T-helper 2 cell treated with Interferon-gamma antibody and Interleukin-4, amounts not matched to agents 100 ng/mL and 5 ng/mL, for 36 hours (primary cell): ENCODE measurements around the gene OSTF1. TPM values are rescaled to one million over a fixed set of nuclear protein-coding genes. Genes with fewer than 3 reads are reported as not detected.

Source experiments
- intact Hi-C: fragments of 100-400 bp; cut with micrococcal nuclease; formaldehyde crosslinking; loops from one replicate; pipeline ENCODE4 v1.15.1; 2023
- total RNA-seq: library from RNA; stranded (reverse); gene quantifications from 2 replicates; pipeline ENCODE4 v1.2.3, GENCODE V29; 2022

OSTF1 gene
- total RNA-seq, 1 donor from 2014 or later: 116 TPM

DNA sequence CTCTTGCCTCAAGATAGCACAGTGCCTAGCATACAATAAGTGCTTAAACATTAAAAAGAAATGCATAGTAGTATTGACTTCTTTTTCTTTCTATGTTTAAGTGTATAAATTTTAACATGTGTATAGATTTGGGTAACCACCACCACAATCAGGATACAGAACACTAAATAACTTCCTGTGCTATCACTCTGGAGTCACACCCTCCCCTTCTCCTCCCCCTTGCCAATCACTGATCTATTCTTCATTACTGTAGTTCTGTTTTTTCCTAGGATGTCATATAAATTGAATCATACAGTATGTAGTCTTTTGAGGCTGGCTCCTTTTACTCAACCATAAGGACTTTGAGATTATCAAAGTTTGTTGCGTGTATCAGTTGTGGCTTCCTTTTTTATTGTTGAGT, 68.5 kb downstream of the OSTF1 start:
- intact Hi-C loops: no loop called here

GRCh38 chr9:75161116-75161857, 73.0 kb downstream of the OSTF1 start:
- intact Hi-C loops: no loop called here

- intact Hi-C loops: no loop called here
Measured at GRCh38 chr9:75163764-75164163, 75.5 kb downstream of the OSTF1 start.

GRCh38 chr9:75164573-75164972, 76.3 kb downstream of the OSTF1 start:
- intact Hi-C loops: no loop called here

GRCh38 chr9:75167281-75167680, 79.0 kb downstream of the OSTF1 start:
- intact Hi-C loops: no loop called here

- intact Hi-C loops: loop anchor here (2.0 kb wide), 1 partner anchor 16 kb away; no protein-coding TSS in a partner anchor
Measured at GRCh38 chr9:75168270-75169178, 80.2 kb downstream of the OSTF1 start.

DNA sequence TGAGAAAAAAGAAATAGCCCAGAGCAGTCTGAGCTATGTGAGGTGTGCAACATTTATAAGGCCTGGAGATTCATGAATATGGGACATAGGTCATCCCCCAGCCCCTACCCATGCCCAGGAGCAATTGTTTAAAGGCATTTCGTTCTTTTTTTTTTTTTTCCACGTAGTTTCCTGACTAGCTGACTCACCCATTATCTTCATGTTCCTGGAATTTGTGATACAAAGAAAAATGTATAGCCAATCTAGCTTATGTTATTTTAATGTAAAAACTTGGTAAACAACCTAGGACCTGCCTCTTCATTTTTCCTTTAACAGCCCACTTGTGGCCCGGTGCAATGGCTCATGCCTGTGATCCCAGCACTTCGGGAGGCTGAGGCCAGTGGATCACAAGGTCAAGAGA, 81.3 kb downstream of the OSTF1 start:
- intact Hi-C loops: loop anchor here (2.0 kb wide), 1 partner anchor 17 kb away; no protein-coding TSS in a partner anchor

- intact Hi-C loops: no loop called here
Measured at GRCh38 chr9:75170898-75171360, 82.6 kb downstream of the OSTF1 start.

DNA sequence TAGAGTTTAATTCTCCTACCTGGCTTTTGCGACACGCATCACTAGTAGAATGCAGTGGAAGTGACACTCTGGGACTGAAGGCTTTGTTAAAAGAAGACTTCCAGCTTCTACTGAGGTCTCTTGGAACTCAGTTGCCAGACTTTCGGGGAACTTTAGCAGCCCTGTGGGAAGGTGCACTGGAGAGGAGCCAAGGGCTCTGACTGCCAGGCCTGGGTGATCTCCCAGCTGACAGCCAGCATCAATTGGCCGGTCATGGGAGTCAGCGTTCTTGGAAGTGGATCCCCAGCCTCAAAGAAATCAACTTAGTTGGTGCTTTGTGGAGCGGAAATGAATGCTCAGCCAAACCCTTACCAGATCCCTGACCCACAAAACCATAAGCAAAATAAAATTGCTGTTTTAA, 87.1 kb downstream of the OSTF1 start:
- intact Hi-C loops: no loop called here

DNA sequence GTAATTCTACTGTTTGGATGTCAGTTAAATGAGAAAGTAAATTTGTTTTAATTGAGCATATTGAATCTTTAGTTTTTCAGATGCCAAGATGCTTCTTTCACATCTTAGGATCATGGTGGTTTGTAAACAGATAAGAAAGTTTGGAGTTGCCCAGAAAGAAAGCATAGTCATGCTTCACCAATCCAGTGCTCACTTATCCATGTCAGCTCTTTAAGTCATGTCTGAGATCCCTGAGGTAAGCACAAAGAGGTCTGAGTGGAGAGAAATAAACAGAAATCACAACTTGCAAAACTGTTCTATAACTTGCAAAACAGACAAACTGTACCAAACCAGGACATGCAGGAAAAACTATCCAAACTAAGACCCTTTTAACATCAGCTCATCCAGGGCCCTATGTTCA, 87.7 kb downstream of the OSTF1 start:
- intact Hi-C loops: no loop called here

DNA sequence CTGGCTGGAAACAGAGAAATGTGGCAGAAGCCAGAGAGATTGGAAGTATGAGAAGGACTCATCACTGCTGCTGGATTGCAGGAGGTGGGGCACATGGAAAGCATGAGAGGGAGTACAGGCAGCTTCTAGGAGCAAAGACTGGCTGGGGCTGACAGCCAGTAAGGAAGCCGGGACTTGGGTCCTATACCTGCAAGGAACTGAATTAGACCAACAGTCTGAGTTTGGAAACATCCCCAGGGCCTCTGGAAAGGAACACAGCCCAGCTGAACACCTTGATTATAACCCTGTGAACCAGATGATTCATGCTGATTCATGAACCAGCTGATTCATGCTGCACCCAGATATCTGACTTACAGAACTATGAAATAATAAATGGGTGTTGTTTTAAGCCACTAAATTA, 93.4 kb downstream of the OSTF1 start:
- intact Hi-C loops: no loop called here

DNA sequence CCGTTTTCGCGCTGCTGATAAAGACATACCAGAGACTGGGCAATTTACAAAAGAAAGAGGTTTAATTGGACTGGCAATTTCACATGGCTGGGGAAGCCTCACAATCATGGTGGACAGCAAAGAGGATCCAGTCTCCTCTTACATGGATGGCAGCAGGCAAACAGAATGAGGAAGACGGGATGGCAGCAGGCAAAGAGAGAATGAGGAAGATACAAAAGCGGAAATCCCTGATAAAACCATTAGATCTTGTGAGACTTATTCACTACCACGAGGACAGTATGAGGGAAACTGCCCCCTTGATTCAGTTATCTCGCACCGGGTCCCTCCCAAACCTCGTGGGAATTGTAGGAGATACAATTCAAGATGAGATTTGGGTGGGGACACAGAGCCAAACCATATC, 95.0 kb downstream of the OSTF1 start:
- intact Hi-C loops: no loop called here

- intact Hi-C loops: no loop called here
Measured at GRCh38 chr9:75184471-75184870, 96.2 kb downstream of the OSTF1 start.

- intact Hi-C loops: loop anchor here (1.0 to 5.0 kb wide), 5 partner anchors 33 to 413 kb away; partner anchors contain the start of genes C9orf40, NMRK1 and OSTF1
Measured at GRCh38 chr9:75185585-75186170, 97.4 kb downstream of the OSTF1 start.

GRCh38 chr9:75186767-75187380, 98.6 kb downstream of the OSTF1 start:
- intact Hi-C loops: loop anchor here (1.0 to 5.0 kb wide), 5 partner anchors 35 to 415 kb away; partner anchors contain the start of genes C9orf40, NMRK1 and OSTF1

GRCh38 chr9:75188756-75189155, 100.4 kb downstream of the OSTF1 start:
- intact Hi-C loops: loop anchor here (5.0 kb wide), 2 partner anchors 36 to 416 kb away; no protein-coding TSS in a partner anchor

- intact Hi-C loops: no loop called here
Measured at GRCh38 chr9:75190762-75191161, 102.4 kb downstream of the OSTF1 start.
